Kidney epithelial cell (primary cell): Measurements from ENCODE around the gene RAF1. TPM values are rescaled to one million over a fixed set of nuclear protein-coding genes. Genes with fewer than 3 reads are reported as not detected.
"Not testable (repeated sequence)": the region's sequence is repeated elsewhere in the genome, so short reads cannot be mapped to it uniquely, and the experiment has no call there.

Source experiments
- DNase-seq: peaks from one replicate; pipeline ENCODE4 v3.0.0-alpha.2; 2010; ENCODE audit warnings: low read depth
- H3K27me3 ChIP-seq: 2 replicates; pipeline ENCODE4 v1.6.0; 2011; ENCODE audit warnings: low read length; ENCODE audit not compliant: control insufficient read depth, insufficient read depth
- H3K36me3 ChIP-seq: 2 replicates; pipeline ENCODE4 v1.5.1; 2011; ENCODE audit warnings: low read length; ENCODE audit not compliant: control insufficient read depth, insufficient read depth
- H3K4me3 ChIP-seq: 2 replicates; pipeline ENCODE4 v1.5.1; 2011; ENCODE audit warnings: low read depth, mild to moderate bottlenecking, control low read depth, low read length
- CTCF ChIP-seq: IDR thresholded peaks from 2 replicates; pipeline ENCODE4 v1.5.1; 2011; ENCODE audit warnings: mild to moderate bottlenecking, moderate library complexity, low read length, control low read depth, inconsistent platforms; ENCODE audit not compliant: insufficient read depth, poor library complexity, severe bottlenecking
- total RNA-seq: library from RNA; depleted of rRNA; stranded (reverse); fragments of >200 nt; gene quantifications from 2 replicates; pipeline ENCODE4 v1.2.3, GENCODE V29; 2015

Gene RAF1
- total RNA-seq, 1 donor from 2014 or later = 56.9 TPM

- H3K4me3 ChIP-seq = peak within 1 kb of the TSS; percentile 18
- no peak for TF ChIP-seq CTCF
- peak; percentile 53 for DNase-seq
Measured at GRCh38 chr3:12545473-12545791, 118.5 kb downstream of the RAF1 start, which contains the start of gene MKRN2OS. Gene MKRN2OS, minus strand, starts transcription at chr3:12545499. Its CDS starts 35 bp downstream, at chr3:12545464.

GRCh38 chr3:12544652-12545472 lies 119.1 kb downstream of the RAF1 start:
- Histone ChIP-seq H3K36me3 (no peaks in the 10 kb centered on the region), H3K4me3 (peak overlapping the region; percentile 18), H3K27me3 (no peaks in the 10 kb centered on the region)
- TF ChIP-seq CTCF = peak; percentile 14
- no peak for DNase-seq

More at GRCh38 chr3:12545473-12545791, 118.5 kb downstream of the RAF1 start, which contains the start of gene MKRN2OS:
- no peaks in the 10 kb centered on the region for H3K27me3 ChIP-seq
- no peaks in the 10 kb centered on the region for H3K36me3 ChIP-seq

GRCh38 chr3:12543497-12543896 lies 120.4 kb downstream of the RAF1 start:
- not testable (repeated sequence) for H3K36me3 ChIP-seq, H3K4me3 ChIP-seq, H3K27me3 ChIP-seq, DNase-seq

GRCh38 chr3:12541625-12542024 lies 122.3 kb downstream of the RAF1 start:
- no peak for DNase-seq
- Histone ChIP-seq H3K4me3 (no peak overlapping the region), H3K36me3 (no peaks in the 10 kb centered on the region), H3K27me3 (no peaks in the 10 kb centered on the region)
- TF ChIP-seq CTCF = peak; percentile 11

GRCh38 chr3:12536423-12536822 lies 127.5 kb downstream of the RAF1 start:
- TF ChIP-seq CTCF = no peak
- Histone ChIP-seq H3K36me3 (no peaks in the 10 kb centered on the region), H3K27me3 (no peaks in the 10 kb centered on the region), H3K4me3 (no peak overlapping the region)
- DNase-seq = no peak

Other genes with a start within 250 kb of the RAF1 start
- 8.4 and 11.4 TPM in 2 replicates for gene TSEN2, start 179.6 kb downstream of the RAF1 start, total RNA-seq
- gene MKRN2OS, start 118.6 kb downstream of the RAF1 start, total RNA-seq = 0.14 and 1.3 TPM in 2 replicates
- 45.9 and 55.6 TPM in 2 replicates for gene MKRN2, start 107.0 kb downstream of the RAF1 start, total RNA-seq
- gene TMEM40, start 95.1 kb upstream of the RAF1 start, total RNA-seq = 5.3 and 7.9 TPM in 2 replicates
- 1.4 and 2.6 TPM in 2 replicates for gene CAND2, start 132.6 kb upstream of the RAF1 start, total RNA-seq
- 1,891 and 3,423 TPM in 2 replicates for gene RPL32, start 177.4 kb upstream of the RAF1 start, total RNA-seq